ENCODE data around the gene NTMT1.

Gene NTMT1

DNA sequence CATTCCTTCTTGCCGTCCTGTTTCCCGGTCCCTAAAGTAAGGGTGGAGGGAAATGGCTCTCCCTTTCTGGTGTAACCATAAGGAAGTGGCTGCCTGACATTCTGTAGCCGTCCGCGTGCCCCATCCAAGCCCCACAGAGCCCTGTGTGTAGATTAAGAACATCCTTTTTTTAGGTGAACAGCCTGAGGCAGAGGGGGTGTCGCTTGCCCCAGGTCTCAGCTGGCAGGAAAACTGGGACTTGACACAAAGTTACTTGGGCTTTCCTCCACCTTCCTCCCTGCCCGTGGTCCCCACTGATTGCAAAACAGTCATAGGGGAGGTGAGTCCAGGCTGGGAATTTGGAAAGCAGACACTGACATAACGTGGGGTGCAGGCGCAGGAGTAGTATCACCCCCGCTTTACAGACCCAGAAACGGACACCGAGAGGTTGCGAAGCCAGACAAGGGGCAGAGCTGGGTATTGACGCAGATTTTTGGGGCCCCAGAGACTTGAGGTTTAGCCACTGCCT lies 27.8 kb upstream of the NTMT1 start:
- peak overlapping the region; percentile 88 for H3K27ac ChIP-seq
- TF ChIP-seq ZFX (IDR thresholded peaks at IDR 0.05; ENCODE audit: borderline replicate concordance) (no peak), CTCF (IDR thresholded peaks at IDR 0.05) (no peak)

DNA sequence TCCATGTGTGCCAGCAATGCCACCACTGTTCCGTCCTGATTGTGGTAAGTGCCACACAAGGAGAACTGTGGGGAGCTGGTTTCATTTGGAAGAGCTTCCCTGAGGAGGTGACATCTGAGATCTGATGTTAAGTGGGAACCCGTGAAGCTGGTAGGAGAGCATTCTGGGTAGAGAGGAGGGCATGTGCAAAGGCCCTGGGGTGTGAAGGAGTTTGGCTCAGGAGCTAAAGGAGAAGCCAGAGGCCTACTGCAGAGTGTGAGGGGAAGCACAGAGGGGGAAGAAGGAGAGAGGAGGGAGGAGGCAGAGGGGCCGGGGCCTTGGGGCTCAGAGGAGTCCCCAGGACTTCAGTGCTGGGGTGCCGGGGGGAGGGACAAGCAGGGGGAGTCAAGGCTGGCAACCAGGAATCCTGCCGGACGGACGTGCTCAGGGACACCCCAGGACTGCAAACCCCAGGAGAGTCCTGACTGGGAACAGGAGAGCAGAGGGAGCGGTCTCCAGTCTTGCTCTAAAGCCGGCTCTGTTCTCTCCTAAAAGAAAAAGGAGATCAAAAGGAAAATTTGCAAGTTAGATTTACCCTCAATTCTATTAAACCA lies 24.8 kb upstream of the NTMT1 start:
- H3K27ac ChIP-seq, result peak overlapping the region; percentile 88; the same call in 1 of the 2 replicates
- TF ChIP-seq CTCF (IDR thresholded peaks at IDR 0.05) (no peak), ZFX (IDR thresholded peaks at IDR 0.05; ENCODE audit: borderline replicate concordance) (no peak)

DNA sequence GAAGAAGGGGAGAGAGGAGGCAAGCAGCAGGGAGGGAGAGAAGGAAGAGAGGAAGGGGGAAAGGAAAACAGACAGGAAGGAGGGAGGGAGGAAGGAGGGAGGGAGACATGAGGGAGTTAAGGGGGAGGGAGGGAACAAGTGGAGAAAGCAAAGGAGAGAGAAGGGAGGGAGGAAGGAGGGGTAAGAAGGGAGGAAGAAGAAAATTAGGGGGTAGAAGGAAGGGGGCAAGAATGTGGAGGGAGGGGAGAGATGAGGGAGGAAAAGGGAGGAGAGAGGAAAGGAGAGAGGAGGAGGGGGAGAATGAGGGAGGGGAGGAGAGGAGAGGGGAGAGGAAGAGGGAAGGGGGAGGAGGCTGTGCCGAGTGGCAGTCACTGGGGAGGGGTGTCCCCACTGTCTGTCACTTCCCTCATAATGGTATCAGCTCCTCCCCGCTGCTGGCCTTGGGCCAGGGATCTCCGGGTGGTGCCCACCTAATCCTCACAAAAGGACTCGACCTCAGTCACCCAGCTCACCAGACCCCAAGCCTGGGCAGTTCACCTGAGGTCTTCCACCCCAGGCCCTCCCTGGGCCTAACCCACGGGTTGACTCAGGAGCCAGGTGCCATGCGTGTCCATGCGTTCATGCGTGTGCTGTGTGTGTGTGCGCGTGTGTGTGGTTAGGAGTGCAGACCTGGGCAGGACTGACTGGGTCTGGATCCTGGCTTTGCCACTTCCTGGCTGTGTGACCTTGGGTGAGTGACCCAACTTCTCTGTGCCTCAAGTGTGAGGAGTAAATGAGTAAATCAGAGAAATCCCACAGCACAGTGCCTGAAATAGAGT lies 23.2 kb upstream of the NTMT1 start:
- TF ChIP-seq ZFX (IDR thresholded peaks at IDR 0.05; ENCODE audit: borderline replicate concordance) (no peak), CTCF (IDR thresholded peaks at IDR 0.05) (no peak)
- H3K27ac ChIP-seq, result no peak overlapping the region

GRCh38 chr9:129604056-129604765 lies 21.8 kb upstream of the NTMT1 start:
- H3K27ac ChIP-seq, result peak overlapping the region; percentile 37
- TF ChIP-seq ZFX (IDR thresholded peaks at IDR 0.05; ENCODE audit: borderline replicate concordance) (no peak), CTCF (IDR thresholded peaks at IDR 0.05) (no peak)

- H3K27ac ChIP-seq, result peak overlapping the region; percentile 37
Observed at GRCh38 chr9:129604766-129605163, 21.2 kb upstream of the NTMT1 start.

More at GRCh38 chr9:129604766-129605163, 21.2 kb upstream of the NTMT1 start:
- TF ChIP-seq CTCF (IDR thresholded peaks at IDR 0.05) (no peak), ZFX (IDR thresholded peaks at IDR 0.05; ENCODE audit: borderline replicate concordance) (no peak)
